ENCODE data around the gene CALN1. TPM values are rescaled to one million over a fixed set of nuclear protein-coding genes. Genes with fewer than 3 reads are reported as not detected.

CALN1 gene
- total RNA-seq, 1 experiment from 2014 or later, result not detected

- no TSS peak for BruUV-seq (replicated peaks)
- DNase-seq, result no peak
- Mint-ChIP-seq H3K4me1 (ENCODE audit: low read depth, unreplicated experiment) (no peaks in the 10 kb centered on the region), H3K4me3 (ENCODE audit: unreplicated experiment) (no peak overlapping the region), H3K36me3 (ENCODE audit: insufficient read depth, unreplicated experiment) (no peaks in the 10 kb centered on the region), H3K27ac (ENCODE audit: unreplicated experiment) (no peak overlapping the region), H3K27me3 (ENCODE audit: insufficient read depth, unreplicated experiment) (no peaks in the 10 kb centered on the region), H3K9me3 (ENCODE audit: unreplicated experiment) (peaks cover 19% of the 10 kb centered on the region)
- Histone ChIP-seq H3K27me3 (replicated peaks; ENCODE audit: control insufficient read depth, insufficient read depth, low read length) (no peaks in the 10 kb centered on the region), H3K4me3 (ENCODE audit: low read depth, low read length) (no peak overlapping the region), H3K9me3 (no peaks in the 10 kb centered on the region), H3K4me1 (no peaks in the 10 kb centered on the region), H3K36me3 (ENCODE audit: control insufficient read depth, insufficient read depth, low read length) (no peaks in the 10 kb centered on the region)
- TF ChIP-seq CTCF (IDR thresholded peaks at IDR 0.05; ENCODE audit: insufficient read depth in 1 of 2, low read depth in 1 of 2, low read length in 1 of 2, severe bottlenecking in 1 of 2, unreplicated experiment in 1 of 2), result no peak
- CTCF ChIA-PET, result no interaction called here
- POLR2A ChIA-PET, result no interaction called here
- intact Hi-C loops (cut with micrococcal nuclease; ENCODE audit: unreplicated experiment), result no loop called here
These were observed 372.7 kb downstream of the CALN1 start for GRCh38 chr7:72039460-72039859.

GRCh38 chr7:72038022-72038732 is 374.0 kb downstream of the CALN1 start:
- DNase-seq, result no peak
- no peaks in the 10 kb centered on the region for H3K4me1 Mint-ChIP-seq (ENCODE audit: low read depth, unreplicated experiment)
- Histone ChIP-seq H3K4me3 (ENCODE audit: low read depth, low read length) (no peak overlapping the region), H3K4me1 (no peaks in the 10 kb centered on the region), H3K9me3 (no peaks in the 10 kb centered on the region), H3K36me3 (ENCODE audit: control insufficient read depth, insufficient read depth, low read length) (no peaks in the 10 kb centered on the region), H3K27me3 (replicated peaks; ENCODE audit: control insufficient read depth, insufficient read depth, low read length) (no peaks in the 10 kb centered on the region)
- TF ChIP-seq CTCF (IDR thresholded peaks at IDR 0.05; ENCODE audit: insufficient read depth in 1 of 2, low read depth in 1 of 2, low read length in 1 of 2, severe bottlenecking in 1 of 2, unreplicated experiment in 1 of 2), result no peak
- no peaks in the 10 kb centered on the region for H3K27me3 Mint-ChIP-seq (ENCODE audit: insufficient read depth, unreplicated experiment)
- intact Hi-C loops (cut with micrococcal nuclease; ENCODE audit: unreplicated experiment), result no loop called here
- H3K27ac Mint-ChIP-seq (ENCODE audit: unreplicated experiment), result no peak overlapping the region
- H3K36me3 Mint-ChIP-seq (ENCODE audit: insufficient read depth, unreplicated experiment), result no peaks in the 10 kb centered on the region
- ChIA-PET POLR2A (no interaction called here), CTCF (no interaction called here)
- H3K9me3 Mint-ChIP-seq (ENCODE audit: unreplicated experiment), result peaks cover 19% of the 10 kb centered on the region
- no TSS peak for BruUV-seq (replicated peaks)
- no peak overlapping the region for H3K4me3 Mint-ChIP-seq (ENCODE audit: unreplicated experiment)

GRCh38 chr7:72037516-72037915 is 374.6 kb downstream of the CALN1 start:
- H3K27me3 Mint-ChIP-seq (ENCODE audit: insufficient read depth, unreplicated experiment), result no peaks in the 10 kb centered on the region
- intact Hi-C loops (cut with micrococcal nuclease; ENCODE audit: unreplicated experiment), result no loop called here
- TF ChIP-seq CTCF (IDR thresholded peaks at IDR 0.05; ENCODE audit: insufficient read depth in 1 of 2, low read depth in 1 of 2, low read length in 1 of 2, severe bottlenecking in 1 of 2, unreplicated experiment in 1 of 2), result no peak
- H3K9me3 ChIP-seq, result no peaks in the 10 kb centered on the region
- no peak overlapping the region for H3K4me3 Mint-ChIP-seq (ENCODE audit: unreplicated experiment)
- POLR2A ChIA-PET, result no interaction called here
- H3K27me3 ChIP-seq (replicated peaks; ENCODE audit: control insufficient read depth, insufficient read depth, low read length), result no peaks in the 10 kb centered on the region
- no peaks in the 10 kb centered on the region for H3K4me1 Mint-ChIP-seq (ENCODE audit: low read depth, unreplicated experiment)
- DNase-seq, result no peak
- H3K36me3 ChIP-seq (ENCODE audit: control insufficient read depth, insufficient read depth, low read length), result no peaks in the 10 kb centered on the region
- no peak overlapping the region for H3K27ac Mint-ChIP-seq (ENCODE audit: unreplicated experiment)
- H3K4me3 ChIP-seq (ENCODE audit: low read depth, low read length), result no peak overlapping the region
- H3K36me3 Mint-ChIP-seq (ENCODE audit: insufficient read depth, unreplicated experiment), result no peaks in the 10 kb centered on the region
- no peaks in the 10 kb centered on the region for H3K4me1 ChIP-seq
- H3K9me3 Mint-ChIP-seq (ENCODE audit: unreplicated experiment), result peaks cover 19% of the 10 kb centered on the region
- CTCF ChIA-PET, result no interaction called here
- no TSS peak for BruUV-seq (replicated peaks)

Data from Caco-2 (cell line).